PFSK-1 (cell line): Measurements from ENCODE around the gene STAB1.

Experiments
- FOXP2 ChIP-seq: optimal IDR thresholded peaks from 2 replicates; pipeline ENCODE3; 2011; ENCODE audit warnings: borderline replicate concordance, control low read depth, inconsistent platforms; ENCODE audit not compliant: insufficient read depth; ENCODE audit errors: extremely low read length, extremely low read depth
- POLR2AphosphoS5 ChIP-seq: IDR thresholded peaks from 2 replicates; pipeline ENCODE4 v1.6.1; 2012; ENCODE audit warnings: low read depth, mild to moderate bottlenecking, control low read depth, low read length, moderate library complexity
- REST ChIP-seq, 2 experiments: IDR thresholded peaks; 2 replicates each; pipeline versions ENCODE4 v1.6.1 to v1.8.0; 2011 to 2012; ENCODE audit warnings: low read depth in 2 of 2, low read length in 2 of 2, control low read depth in 1 of 2, inconsistent platforms in 1 of 2, mild to moderate bottlenecking in 1 of 2, moderate library complexity in 1 of 2; ENCODE audit not compliant: insufficient read depth in 1 of 2
- SIN3A ChIP-seq: IDR thresholded peaks from 2 replicates; pipeline ENCODE4 v1.6.1; 2012; ENCODE audit warnings: mild to moderate bottlenecking, low read length, moderate library complexity, borderline replicate concordance; ENCODE audit not compliant: insufficient read depth
- TAF1 ChIP-seq: IDR thresholded peaks from 2 replicates; pipeline ENCODE4 v1.6.1; 2012; ENCODE audit warnings: low read length, control low read depth, borderline replicate concordance; ENCODE audit not compliant: insufficient read depth

- TF ChIP-seq REST (IDR thresholded peaks at IDR 0.05; ENCODE audit: insufficient read depth in 1 of 2, low read depth in 2 of 2, low read length in 2 of 2) (no peak), TAF1 (no peak), SIN3A (no peak), POLR2AphosphoS5 (no peak), FOXP2 (no peak)
Observed at GRCh38 chr3:52469001-52469400, 26.1 kb upstream of the STAB1 start.
